WERI-Rb-1 (cell line): ENCODE data around the gene MEAK7.

ENCODE experiments used
- DNase-seq: peaks from one replicate; pipeline ENCODE4 v3.0.0-alpha.2; 2020
- H3K27ac ChIP-seq: fragments of 250-450 bp; sonication (Bioruptor Pico); 2 replicates; pipeline ENCODE4 v1.5.1; 2020; ENCODE audit warnings: mild to moderate bottlenecking, moderate library complexity
- H3K27me3 ChIP-seq: fragments of 250-450 bp; sonication (Bioruptor Pico); 2 replicates; pipeline ENCODE4 v1.5.1; 2021; ENCODE audit warnings: mild to moderate bottlenecking, low read depth, moderate library complexity; ENCODE audit not compliant: insufficient read depth, severe bottlenecking
- H3K36me3 ChIP-seq: fragments of 250-450 bp; sonication (Bioruptor Pico); 2 replicates; pipeline ENCODE4 v1.5.1; 2020; ENCODE audit warnings: mild to moderate bottlenecking, moderate library complexity
- H3K4me3 ChIP-seq: 2 replicates; pipeline ENCODE4 v1.5.1; 2011; ENCODE audit warnings: low read depth, mild to moderate bottlenecking, control low read depth, low read length
- H3K9me3 ChIP-seq: fragments of 250-450 bp; sonication (Bioruptor Pico); 2 replicates; pipeline ENCODE4 v1.5.1; 2021; ENCODE audit warnings: mild to moderate bottlenecking, moderate library complexity; ENCODE audit not compliant: severe bottlenecking
- CTCF ChIP-seq: IDR thresholded peaks from 2 replicates; pipeline ENCODE4 v1.5.1; 2011; ENCODE audit warnings: low read depth, mild to moderate bottlenecking, control low read depth, inconsistent platforms, low read length

MEAK7 gene

DNA sequence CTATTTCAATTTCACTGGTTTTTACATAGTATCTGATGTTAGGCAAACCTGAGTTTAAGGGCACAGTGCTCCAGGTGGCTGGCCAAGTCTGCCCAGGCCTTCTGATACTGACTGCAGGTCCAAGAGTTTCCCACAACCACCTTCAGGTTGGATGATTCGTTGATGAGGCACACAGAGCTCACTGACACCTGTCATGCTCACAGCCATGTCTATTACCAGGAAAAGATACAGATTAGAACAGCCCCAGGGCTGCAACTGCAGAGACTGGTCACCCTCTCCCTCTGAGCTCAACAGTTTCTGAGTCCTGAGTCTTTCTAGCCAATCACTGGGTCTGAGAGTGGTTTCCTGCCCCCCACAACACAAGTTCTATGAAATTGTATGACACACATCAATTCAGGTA lies 37.2 kb downstream of the MEAK7 start:
- no peak overlapping the region for H3K27ac ChIP-seq
- no peaks in the 10 kb centered on the region for H3K9me3 ChIP-seq
- H3K27me3 ChIP-seq, result no peaks in the 10 kb centered on the region
- H3K36me3 ChIP-seq, result no peaks in the 10 kb centered on the region
- TF ChIP-seq CTCF, result no peak
- no peak for DNase-seq
- H3K4me3 ChIP-seq, result no peak overlapping the region

DNA sequence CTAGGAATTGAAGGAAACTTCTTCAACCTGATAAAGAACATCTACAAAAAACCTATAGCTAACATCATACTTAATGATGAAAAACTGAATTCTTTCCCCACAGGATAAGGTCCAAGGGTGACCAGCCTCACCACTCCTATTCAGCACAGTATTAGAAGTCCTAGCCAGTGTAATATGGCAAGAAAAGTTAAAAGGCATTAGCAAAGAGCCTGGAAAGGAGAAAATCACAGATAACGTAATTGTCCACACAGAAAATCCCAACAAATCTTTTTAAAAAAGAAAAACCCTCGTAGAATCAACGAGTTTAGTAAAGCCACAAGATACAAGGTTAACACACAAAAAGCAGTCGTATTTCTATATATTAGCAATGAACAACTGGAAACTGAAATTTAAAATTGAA lies 37.8 kb downstream of the MEAK7 start:
- Histone ChIP-seq H3K36me3 (no peaks in the 10 kb centered on the region), H3K27me3 (no peaks in the 10 kb centered on the region)

DNA sequence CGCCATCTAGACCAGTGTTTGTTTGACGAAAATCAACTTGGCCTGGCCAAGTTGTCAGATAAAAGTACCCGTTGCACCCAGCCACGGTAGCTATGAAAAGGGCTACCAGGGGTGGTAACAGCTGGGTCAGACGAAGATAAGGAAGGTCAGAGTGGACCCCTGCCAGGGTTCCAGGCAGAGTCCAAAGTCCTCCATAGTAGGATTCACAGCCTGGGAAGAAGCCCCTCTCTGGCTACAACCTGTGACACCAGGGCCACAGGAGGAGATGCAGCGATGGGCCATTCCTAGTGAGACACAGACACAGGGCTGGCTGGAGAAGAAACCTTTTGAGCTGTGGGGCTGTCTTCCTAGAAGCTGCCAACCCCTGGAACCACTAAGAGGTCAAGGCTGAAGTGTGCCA lies 39.3 kb downstream of the MEAK7 start:
- H3K9me3 ChIP-seq, result no peaks in the 10 kb centered on the region
- H3K27me3 ChIP-seq, result no peaks in the 10 kb centered on the region
- H3K27ac ChIP-seq, result no peak overlapping the region
- H3K36me3 ChIP-seq, result no peaks in the 10 kb centered on the region
- TF ChIP-seq CTCF, result no peak
- H3K4me3 ChIP-seq, result no peak overlapping the region
- no peak for DNase-seq

More for the DNA sequence above, 37.8 kb downstream of the MEAK7 start:
- Histone ChIP-seq H3K27ac (no peak overlapping the region), H3K4me3 (no peak overlapping the region), H3K9me3 (no peaks in the 10 kb centered on the region)
- no peak for DNase-seq
- TF ChIP-seq CTCF, result no peak

DNA sequence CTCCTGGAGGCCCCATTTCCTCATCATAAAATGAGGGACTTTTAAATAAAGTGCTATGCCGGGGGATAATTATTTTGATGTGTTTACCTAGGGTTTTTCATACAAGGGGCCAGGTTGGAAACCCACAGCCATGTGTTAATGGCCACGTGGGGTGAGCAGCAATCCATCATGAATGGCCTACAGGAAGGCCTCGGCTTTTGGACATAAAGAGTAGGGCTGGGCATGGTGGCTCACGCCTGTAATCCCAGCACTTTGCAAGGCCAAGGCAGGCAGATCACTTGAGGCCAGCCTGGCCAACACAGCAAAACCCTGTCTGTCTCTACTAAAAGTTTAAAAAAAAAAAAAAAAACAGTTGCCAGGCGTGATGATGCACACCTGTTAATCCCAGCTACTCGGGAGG lies 40.3 kb downstream of the MEAK7 start:
- no peaks in the 10 kb centered on the region for H3K9me3 ChIP-seq
- H3K36me3 ChIP-seq, result no peaks in the 10 kb centered on the region
- H3K27me3 ChIP-seq, result no peaks in the 10 kb centered on the region
- DNase-seq, result no peak
- TF ChIP-seq CTCF, result no peak
- no peak overlapping the region for H3K27ac ChIP-seq
- no peak overlapping the region for H3K4me3 ChIP-seq

- Histone ChIP-seq H3K9me3 (no peaks in the 10 kb centered on the region), H3K36me3 (no peaks in the 10 kb centered on the region), H3K27ac (no peak overlapping the region), H3K27me3 (no peaks in the 10 kb centered on the region), H3K4me3 (no peak overlapping the region)
- DNase-seq, result no peak
- TF ChIP-seq CTCF, result no peak
Observed at GRCh38 chr16:84463221-84463620, 41.2 kb downstream of the MEAK7 start.

GRCh38 chr16:84462296-84463210 lies 41.9 kb downstream of the MEAK7 start:
- no peaks in the 10 kb centered on the region for H3K27me3 ChIP-seq

More at GRCh38 chr16:84462296-84463210, 41.9 kb downstream of the MEAK7 start:
- Histone ChIP-seq H3K36me3 (no peaks in the 10 kb centered on the region), H3K27ac (no peak overlapping the region), H3K4me3 (no peak overlapping the region), H3K9me3 (no peaks in the 10 kb centered on the region)
- DNase-seq, result no peak
- no peak for TF ChIP-seq CTCF
